GM23248 (cell line): ENCODE data around the gene CEBPZ.

Experiments
- EZH2 ChIP-seq: fragments of 200-600 bp; sonication (generic); IDR thresholded peaks from 2 replicates; pipeline ENCODE4 v1.6.1; 2018; ENCODE audit warnings: antibody characterized with exemption, mild to moderate bottlenecking; ENCODE audit not compliant: insufficient read depth, poor library complexity, severe bottlenecking
- EZH2phosphoT487 ChIP-seq: fragments of 200-600 bp; sonication (generic); IDR thresholded peaks from 2 replicates; pipeline ENCODE4 v1.6.1; 2018; ENCODE audit warnings: antibody characterized with exemption, moderate library complexity, mild to moderate bottlenecking, low read depth; ENCODE audit not compliant: insufficient read depth

DNA sequence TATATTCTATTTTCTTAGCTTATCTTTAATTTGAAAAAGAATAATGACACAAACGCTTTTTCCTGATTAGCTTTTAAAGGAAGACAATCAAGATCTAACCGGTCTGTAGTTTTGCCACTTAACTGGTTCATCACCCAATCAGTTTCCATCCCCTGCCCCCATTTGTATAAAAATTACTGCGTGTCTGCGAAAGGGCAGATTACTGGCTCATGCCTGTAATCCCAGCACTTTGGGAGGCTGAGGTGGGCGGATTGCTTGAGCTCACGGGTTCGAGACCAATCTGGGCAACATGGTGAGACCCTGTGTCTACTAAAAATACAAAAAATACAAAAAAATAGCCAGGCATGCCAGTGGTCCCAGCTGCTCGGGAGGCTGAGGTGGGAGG lies 32.7 kb downstream of the CEBPZ start:
- TF ChIP-seq EZH2phosphoT487 = no peak
- no peak for TF ChIP-seq EZH2
